Stimulated activated CD4-positive, alpha-beta T cell treated with anti-CD3 and anti-CD28 coated beads, TNF-alpha, amount 100 ng/mL, for 48 hours (primary cell): ENCODE results near the gene SCMH1.
"Not testable (repeated sequence)": the region's sequence is repeated elsewhere in the genome, so short reads cannot be mapped to it uniquely, and the experiment has no call there.

Experiments used
- DNase-seq, 3 donors: peaks; one replicate each; pipeline ENCODE4 v3.0.0-alpha.2; 2020; ENCODE audit warnings: low read depth in 3 of 3

SCMH1 gene

GRCh38 chr1:41153750-41154274 is 88.3 kb downstream of the SCMH1 start:
- DNase-seq, result no peak

GRCh38 chr1:41152622-41153044 is 89.5 kb downstream of the SCMH1 start:
- no peak for DNase-seq

GRCh38 chr1:41151846-41152245 is 90.3 kb downstream of the SCMH1 start:
- no peak for DNase-seq

GRCh38 chr1:41149570-41149969 is 92.5 kb downstream of the SCMH1 start:
- DNase-seq, result no peak

GRCh38 chr1:41144285-41144684 is 97.8 kb downstream of the SCMH1 start:
- DNase-seq, result no peak

GRCh38 chr1:41138549-41138948 is 103.6 kb downstream of the SCMH1 start:
- DNase-seq, result no peak

- no peak for DNase-seq
Measured at GRCh38 chr1:41135196-41135947, 106.7 kb downstream of the SCMH1 start.

- DNase-seq, result not testable (repeated sequence)
Measured at GRCh38 chr1:41134325-41134724, 107.8 kb downstream of the SCMH1 start.

GRCh38 chr1:41122851-41123518 is 119.1 kb downstream of the SCMH1 start:
- DNase-seq, result no peak

- DNase-seq, result no peak
Measured at GRCh38 chr1:41122148-41122547, 120.0 kb downstream of the SCMH1 start.

- no peak for DNase-seq
Measured at GRCh38 chr1:41118645-41119044, 123.5 kb downstream of the SCMH1 start.

- DNase-seq, result not testable (repeated sequence)
Measured at GRCh38 chr1:41117241-41117640, 124.9 kb downstream of the SCMH1 start.

- no peak for DNase-seq
Measured at GRCh38 chr1:41110736-41111135, 131.4 kb downstream of the SCMH1 start.

- no peak for DNase-seq
Measured at GRCh38 chr1:41110286-41110685, 131.8 kb downstream of the SCMH1 start.

GRCh38 chr1:41109310-41110197 is 132.6 kb downstream of the SCMH1 start:
- no peak for DNase-seq

- no peak for DNase-seq
Measured at GRCh38 chr1:41108696-41109275, 133.3 kb downstream of the SCMH1 start.

- no peak for DNase-seq
Measured at GRCh38 chr1:41103766-41104165, 138.3 kb downstream of the SCMH1 start.

- no peak for DNase-seq
Measured at GRCh38 chr1:41102653-41103052, 139.5 kb downstream of the SCMH1 start.

- no peak for DNase-seq
Measured at GRCh38 chr1:41101950-41102607, 140.0 kb downstream of the SCMH1 start.

- no peak for DNase-seq
Measured at GRCh38 chr1:41101076-41101475, 141.0 kb downstream of the SCMH1 start.

- DNase-seq, result no peak
Measured at GRCh38 chr1:41100170-41100569, 141.9 kb downstream of the SCMH1 start.
